HEK293 (cell line): Measurements from ENCODE around the gene TEX2.

ENCODE experiments used
- CTCF ChIA-PET: fragments of 350-600 bp; formaldehyde crosslinking; extraction: SDS; loops from one replicate; lab custom pipeline; 2021; ENCODE audit warnings: antibody characterized with exemption; lab: Yijun Ruan, JAX
- POLR2A ChIA-PET: fragments of 300-600 bp; formaldehyde crosslinking; extraction: SDS; loops from one replicate; lab custom pipeline; 2020; ENCODE audit warnings: antibody characterized with exemption, inconsistent platforms; lab: Yijun Ruan, JAX
- H3K27ac ChIP-seq: fragments of 200-500 bp; sonication (Bioruptor generic); 2 replicates; pipeline ENCODE4 v1.5.1; 2014; ENCODE audit warnings: low read depth, low read length, control low read depth, inconsistent platforms; ENCODE audit errors: extremely low read depth
- H3K36me3 ChIP-seq, 2 experiments: fragments of 200-500 bp in 1 of 2; sonication (Bioruptor generic) in 1 of 2; 1 replicate in 1 of 2; 2 replicates in 1 of 2; pipeline ENCODE4 v1.5.1; 2014 to 2017; ENCODE audit warnings: inconsistent platforms in 2 of 2, low read length in 2 of 2; ENCODE audit not compliant: control insufficient read depth in 2 of 2, insufficient read depth in 1 of 2
- H3K4me1 ChIP-seq: fragments of 200-500 bp; sonication (Bioruptor generic); 2 replicates; pipeline ENCODE4 v1.5.1; 2014; ENCODE audit warnings: mild to moderate bottlenecking, low read length, inconsistent platforms; ENCODE audit not compliant: control insufficient read depth, insufficient read depth
- H3K4me3 ChIP-seq: 2 replicates; pipeline ENCODE4 v1.5.1; 2011; ENCODE audit warnings: low read depth, mild to moderate bottlenecking, control low read depth, low read length, moderate library complexity
- H3K9me3 ChIP-seq: fragments of 200-500 bp; sonication (Bioruptor generic); 2 replicates; pipeline ENCODE4 v1.5.1; 2014; ENCODE audit warnings: low read depth, low read length, inconsistent platforms; ENCODE audit not compliant: control insufficient read depth, insufficient read depth
- GLIS1 ChIP-seq: fragments of 450-650 bp; formaldehyde crosslinking; IDR thresholded peaks from 2 replicates; pipeline ENCODE4 v1.5.1; 2016; ENCODE audit warnings: missing biosample characterization, missing genetic modification characterization
- GLIS2 ChIP-seq: fragments of 450-650 bp; formaldehyde crosslinking; IDR thresholded peaks from 2 replicates; pipeline ENCODE4 v1.5.1; 2016; ENCODE audit warnings: missing biosample characterization, missing genetic modification characterization
- PATZ1 ChIP-seq: fragments of 450-650 bp; formaldehyde crosslinking; IDR thresholded peaks from 2 replicates; pipeline ENCODE4 v1.5.1; 2016; ENCODE audit warnings: missing biosample characterization, missing genetic modification characterization
- SALL2 ChIP-seq: fragments of 450-650 bp; formaldehyde crosslinking; IDR thresholded peaks from 2 replicates; pipeline ENCODE4 v1.5.0; 2017; ENCODE audit warnings: missing biosample characterization, mild to moderate bottlenecking, missing genetic modification characterization, borderline replicate concordance
- SCRT2 ChIP-seq: fragments of 450-650 bp; formaldehyde crosslinking; IDR thresholded peaks from 2 replicates; pipeline ENCODE4 v1.5.1; 2016; ENCODE audit warnings: missing biosample characterization, missing genetic modification characterization
- SP3 ChIP-seq: fragments of 450-650 bp; formaldehyde crosslinking; IDR thresholded peaks from 2 replicates; pipeline ENCODE4 v1.5.1; 2016; ENCODE audit warnings: missing biosample characterization, missing genetic modification characterization
- ZBTB1 ChIP-seq: fragments of 450-650 bp; formaldehyde crosslinking; IDR thresholded peaks from 2 replicates; pipeline ENCODE4 v1.5.1; 2016; ENCODE audit warnings: missing biosample characterization, missing genetic modification characterization
- ZBTB49 ChIP-seq: fragments of 450-650 bp; formaldehyde crosslinking; IDR thresholded peaks from 2 replicates; pipeline ENCODE4 v1.5.1; 2016; ENCODE audit warnings: missing biosample characterization, missing genetic modification characterization, low read depth
- ZBTB6 ChIP-seq: fragments of 450-650 bp; formaldehyde crosslinking; IDR thresholded peaks from 2 replicates; pipeline ENCODE4 v1.5.1; 2017; ENCODE audit warnings: missing biosample characterization, missing genetic modification characterization
- ZFP41 ChIP-seq: fragments of 450-650 bp; formaldehyde crosslinking; IDR thresholded peaks from 2 replicates; pipeline ENCODE4 v1.5.1; 2016; ENCODE audit warnings: missing biosample characterization, missing genetic modification characterization, borderline replicate concordance
- ZNF114 ChIP-seq: fragments of 450-650 bp; formaldehyde crosslinking; IDR thresholded peaks from 2 replicates; pipeline ENCODE4 v1.5.0; 2017; ENCODE audit warnings: missing biosample characterization, missing genetic modification characterization
- ZNF223 ChIP-seq: fragments of 450-650 bp; formaldehyde crosslinking; IDR thresholded peaks from 2 replicates; pipeline ENCODE4 v1.5.1; 2016; ENCODE audit warnings: missing biosample characterization, missing genetic modification characterization
- ZNF416 ChIP-seq: fragments of 450-650 bp; formaldehyde crosslinking; IDR thresholded peaks from 2 replicates; pipeline ENCODE4 v1.5.1; 2016; ENCODE audit warnings: missing biosample characterization, missing genetic modification characterization
- ZNF621 ChIP-seq: fragments of 450-650 bp; formaldehyde crosslinking; IDR thresholded peaks from 2 replicates; pipeline ENCODE4 v1.5.1; 2017; ENCODE audit warnings: missing biosample characterization, missing genetic modification characterization
- ZNF623 ChIP-seq: fragments of 450-650 bp; formaldehyde crosslinking; IDR thresholded peaks from 2 replicates; pipeline ENCODE4 v1.5.1; 2016; ENCODE audit warnings: missing biosample characterization, missing genetic modification characterization
- ZNF624 ChIP-seq: fragments of 450-650 bp; formaldehyde crosslinking; IDR thresholded peaks from 2 replicates; pipeline ENCODE4 v1.5.1; 2017; ENCODE audit warnings: missing biosample characterization, missing genetic modification characterization
- ZNF660 ChIP-seq: fragments of 450-650 bp; IDR thresholded peaks from 2 replicates; pipeline ENCODE4 v1.5.1; 2018; ENCODE audit warnings: missing biosample characterization, mild to moderate bottlenecking, missing genetic modification characterization
- ZSCAN30 ChIP-seq: fragments of 450-650 bp; IDR thresholded peaks from 2 replicates; pipeline ENCODE4 v1.5.1; 2018; ENCODE audit warnings: missing biosample characterization, mild to moderate bottlenecking, missing genetic modification characterization, moderate library complexity
- ZSCAN5A ChIP-seq: fragments of 450-650 bp; formaldehyde crosslinking; IDR thresholded peaks from 2 replicates; pipeline ENCODE4 v1.5.1; 2016; ENCODE audit warnings: missing biosample characterization, missing genetic modification characterization

TEX2 gene

GRCh38 chr17:64133546-64134215 lies 129.4 kb downstream of the TEX2 start (continued):
- TF ChIP-seq ZSCAN30 (tag by site-specific recombination) (peak; percentile 86), GLIS1 (tag by site-specific recombination) (no peak), PATZ1 (tag by site-specific recombination) (no peak), ZNF660 (tag by site-specific recombination) (peak; percentile 91), ZBTB6 (tag by site-specific recombination) (peak; percentile 58; the same call in 1 of the 2 replicates), ZBTB1 (no peak), ZNF623 (tag by site-specific recombination) (0 out of 2 replicates have a peak, but pooled peaks have one; percentile 9), ZNF624 (tag by site-specific recombination) (no peak)

- ChIA-PET POLR2A (interaction anchor here (1.0 to 3.5 kb wide), 3 partner anchors 14 to 103 kb away, joined by 3 to 19 read pairs (median 5); no protein-coding TSS in a partner anchor), CTCF (interaction anchor here (0.6 to 9.9 kb wide), 11 partner anchors 14 to 219 kb away, joined by 3 to 295 read pairs (median 22); partner anchors contain the start of genes CSHL1 and GH1)
- TF ChIP-seq SP3 (tag by site-specific recombination) (no peak), GLIS2 (no peak), SCRT2 (no peak), ZNF621 (tag by site-specific recombination) (no peak), ZFP41 (tag by site-specific recombination) (no peak), ZNF114 (tag by site-specific recombination) (no peak), ZNF416 (no peak), ZSCAN5A (tag by site-specific recombination) (no peak), ZBTB49 (tag by site-specific recombination) (no peak), SALL2 (no peak), ZNF223 (tag by site-specific recombination) (no peak)
- Histone ChIP-seq H3K4me1 (peaks cover 3% of the 10 kb centered on the region), H3K9me3 (no peaks in the 10 kb centered on the region), H3K4me3 (no peak overlapping the region), H3K27ac (no peak overlapping the region), H3K36me3 (no peaks in the 10 kb centered on the region)
These were observed 131.3 kb downstream of the TEX2 start for GRCh38 chr17:64131606-64132270.
